NCI-H345 treated with DMSO at 0.1 percent for 48 hours (cell line): ENCODE measurements around the gene ZNF679.
A peak's percentile ranks its signal among the peaks of the same experiment; 100 is the strongest.
"Not testable (repeated sequence)": the region's sequence is repeated elsewhere in the genome, so short reads cannot be mapped to it uniquely, and the experiment has no call there.

Source experiments
- DNase-seq: peaks from one replicate; lab custom pipeline; 2025; ENCODE audit not compliant: unreplicated experiment; lab: John Stamatoyannopoulos, UW

Gene ZNF679

DNA sequence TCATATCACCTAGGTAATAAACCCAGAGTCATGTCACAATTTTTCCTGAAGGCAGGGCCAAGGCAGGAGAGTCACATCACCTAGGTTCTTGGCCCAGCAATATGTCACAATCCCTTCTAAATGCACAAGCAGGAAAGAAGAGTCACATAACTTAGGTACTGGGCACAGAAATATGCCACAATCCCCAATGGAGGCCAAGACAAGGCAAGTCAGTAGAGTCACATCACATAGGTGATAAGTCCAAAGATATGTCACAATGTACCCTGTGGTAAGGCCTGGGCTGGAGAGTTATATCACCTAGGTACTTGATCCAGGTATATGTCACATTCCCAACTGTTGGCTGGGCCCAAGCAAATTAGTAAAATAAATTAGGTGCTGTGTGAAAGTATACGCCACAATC is at the start of gene ZNF679:
Gene ZNF679 (plus strand): TSS at position 301 of the 400 bp plus-strand sequence. CDS start 20,644 bp downstream, outside the sequence.
- not testable (repeated sequence) for DNase-seq

DNA sequence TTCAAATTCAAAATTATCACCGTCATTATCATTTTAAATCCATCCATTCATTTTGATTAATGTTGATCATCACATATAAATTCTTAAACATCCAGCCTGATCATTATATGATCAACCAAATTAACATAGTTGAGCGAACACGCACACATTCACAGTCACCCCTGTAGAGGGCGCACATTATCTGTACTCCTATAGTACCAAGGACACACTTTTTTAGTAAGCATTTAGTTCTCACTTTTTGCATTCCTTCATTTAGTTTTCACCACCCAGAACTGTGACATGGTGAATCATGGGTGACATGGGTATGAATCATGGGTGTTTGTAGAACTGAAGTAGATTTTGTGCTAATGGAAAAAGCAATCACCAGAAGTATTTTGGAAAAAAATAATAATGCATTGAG is 47.3 kb upstream of the ZNF679 start:
- no peak for DNase-seq

DNA sequence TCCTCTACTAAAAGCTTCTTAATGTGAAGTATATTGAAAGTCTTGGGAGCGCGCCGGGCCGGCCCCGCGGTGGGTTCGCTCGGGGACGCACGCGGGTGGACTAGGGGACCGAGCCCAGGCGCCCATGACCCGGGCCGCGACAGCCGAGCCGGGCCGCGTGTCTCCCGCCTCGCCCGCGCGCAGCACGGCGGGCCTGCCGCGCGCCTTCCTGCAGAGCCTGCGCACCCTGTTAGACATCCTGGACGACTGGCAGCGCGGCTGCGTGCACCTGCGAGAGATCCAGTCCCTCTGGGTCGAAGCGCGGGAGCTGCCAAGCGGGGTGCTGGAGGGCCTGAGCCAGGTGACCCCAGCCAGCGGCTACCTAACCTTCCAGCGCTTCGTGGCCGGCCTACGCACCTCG is 46.7 kb upstream of the ZNF679 start:
- no peak for DNase-seq

DNA sequence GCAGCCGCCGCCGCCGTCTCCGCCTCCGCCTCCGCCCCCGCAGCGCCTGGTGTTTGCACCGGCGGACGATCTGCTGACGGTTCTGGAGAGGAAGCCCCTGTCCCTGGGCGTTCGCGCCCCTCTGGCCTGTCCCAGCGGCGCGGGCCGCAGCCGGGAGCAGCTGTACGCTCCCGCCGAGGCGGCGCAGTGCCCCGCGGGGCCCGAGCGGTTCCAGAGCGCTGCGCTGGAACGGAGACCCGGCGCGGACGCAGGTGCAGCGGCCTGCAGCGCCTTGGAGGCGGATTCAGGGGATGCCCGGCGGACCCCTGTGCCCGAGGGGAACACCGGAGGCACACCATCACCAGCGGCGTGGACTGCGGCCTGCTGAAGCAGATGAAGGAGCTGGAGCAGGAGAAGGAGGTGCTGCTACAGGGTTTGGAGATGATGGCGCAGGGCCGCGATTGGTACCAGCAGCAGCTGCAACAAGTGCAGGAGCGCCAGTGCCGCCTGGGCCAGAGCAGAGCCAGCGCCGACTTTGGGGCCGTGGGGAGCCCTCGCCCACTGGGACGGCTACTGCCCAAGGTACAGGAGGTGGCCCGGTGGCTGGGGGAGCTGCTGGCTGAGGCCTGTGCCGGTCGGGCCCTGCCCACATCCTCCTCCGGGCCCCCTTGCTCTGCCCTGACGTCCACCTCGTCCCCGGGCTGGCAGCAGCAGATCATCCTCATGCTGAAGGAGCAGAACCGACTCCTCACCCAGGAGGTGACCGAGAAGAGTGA is 46.1 kb upstream of the ZNF679 start:
- DNase-seq: no peak

DNA sequence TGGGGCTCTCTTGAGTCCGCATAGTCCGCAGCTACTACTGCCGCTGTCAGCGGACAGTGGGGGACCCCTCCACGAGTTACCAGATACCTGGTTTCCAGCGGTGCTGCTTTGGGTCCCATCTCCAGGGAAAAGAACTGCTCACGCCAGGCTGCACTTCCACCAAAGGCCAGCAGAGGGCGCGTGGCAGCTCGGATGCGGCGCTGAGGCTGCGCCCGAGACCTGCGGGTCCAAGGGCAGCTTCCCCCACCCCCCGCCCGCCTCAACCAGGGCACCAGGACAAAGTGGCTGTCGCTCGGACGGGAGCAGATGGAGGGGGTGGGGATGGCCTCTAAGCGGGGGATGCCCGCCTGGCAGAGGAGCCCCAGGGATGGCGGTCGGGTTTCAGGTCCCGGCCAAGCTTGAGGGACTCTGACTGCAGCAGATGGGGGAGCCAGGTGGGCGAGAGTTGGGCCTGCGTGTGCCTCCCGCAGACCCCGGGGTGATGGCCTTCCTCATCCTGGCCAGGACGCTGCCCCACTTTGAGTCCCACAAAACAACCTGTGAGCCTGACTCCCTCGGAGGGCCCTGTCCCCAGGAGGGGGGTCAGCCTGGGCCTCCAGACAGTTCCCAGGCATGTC is 45.0 kb upstream of the ZNF679 start:
- no peak for DNase-seq

DNA sequence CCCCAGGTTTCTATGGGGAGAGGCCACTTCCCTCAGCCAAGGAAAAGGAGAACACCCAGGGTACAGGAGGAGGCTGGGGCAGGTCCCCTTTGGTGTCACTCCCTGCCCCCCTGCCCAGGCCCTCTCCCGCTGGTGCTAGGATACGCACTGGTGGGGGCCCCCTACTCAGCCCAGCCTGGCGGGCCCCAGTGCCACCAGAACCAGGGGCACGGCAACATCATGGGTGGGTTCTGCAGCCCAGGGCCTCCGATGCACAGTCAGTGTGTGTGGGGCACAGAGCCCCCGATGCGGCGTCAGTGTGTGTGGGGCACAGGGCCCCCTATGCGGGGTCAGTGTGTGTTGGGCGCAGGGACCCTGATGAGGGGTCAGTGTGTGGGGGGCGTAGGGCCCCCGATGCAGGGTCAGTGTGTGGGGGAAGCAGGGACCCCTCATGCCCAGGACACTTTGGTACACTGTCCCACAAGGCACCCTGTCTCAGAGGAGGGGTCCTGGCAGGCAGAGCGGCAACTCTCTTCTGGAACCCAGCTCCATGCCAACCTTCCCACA is 44.4 kb upstream of the ZNF679 start:
- no peak for DNase-seq

DNA sequence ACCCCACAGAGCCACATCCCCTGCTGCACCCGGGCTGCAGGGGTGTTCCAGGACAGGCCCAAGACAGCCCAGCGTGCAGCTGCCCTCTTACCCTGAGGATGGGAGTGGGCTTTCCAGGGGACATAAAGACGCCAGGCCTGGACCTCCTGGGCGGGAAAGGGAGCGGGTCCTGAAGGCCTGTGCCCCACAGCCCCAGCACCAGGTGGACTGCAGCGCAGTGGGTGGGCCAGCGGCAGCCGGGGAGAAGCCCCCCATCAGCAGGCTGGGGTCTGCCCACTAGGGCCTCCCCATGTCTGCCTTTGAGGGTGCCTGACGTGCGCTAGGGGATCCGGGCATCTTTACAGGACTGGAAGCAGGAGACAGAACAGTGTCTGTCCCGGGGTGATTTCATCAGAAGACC is 43.9 kb upstream of the ZNF679 start:
- DNase-seq: no peak

DNA sequence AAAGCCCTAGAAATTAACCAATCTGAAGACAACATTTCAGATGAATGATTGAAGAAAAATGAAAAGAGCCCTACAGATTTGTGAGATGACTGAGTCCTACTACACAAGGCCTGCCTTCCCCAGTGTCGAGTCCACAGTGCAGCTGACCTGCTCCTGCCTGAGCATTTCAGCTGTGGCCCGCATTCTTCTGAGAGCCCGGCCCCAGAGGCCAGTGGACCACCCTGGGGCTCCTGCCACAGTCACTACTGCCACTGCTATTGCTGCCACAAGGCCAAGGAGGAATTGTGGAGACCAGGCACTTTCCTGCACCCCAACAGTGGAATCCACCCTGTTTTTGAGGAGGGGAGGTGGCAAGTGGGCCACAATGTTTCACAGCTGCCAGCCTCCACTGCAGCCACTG is 40.9 kb upstream of the ZNF679 start:
- no peak for DNase-seq

DNA sequence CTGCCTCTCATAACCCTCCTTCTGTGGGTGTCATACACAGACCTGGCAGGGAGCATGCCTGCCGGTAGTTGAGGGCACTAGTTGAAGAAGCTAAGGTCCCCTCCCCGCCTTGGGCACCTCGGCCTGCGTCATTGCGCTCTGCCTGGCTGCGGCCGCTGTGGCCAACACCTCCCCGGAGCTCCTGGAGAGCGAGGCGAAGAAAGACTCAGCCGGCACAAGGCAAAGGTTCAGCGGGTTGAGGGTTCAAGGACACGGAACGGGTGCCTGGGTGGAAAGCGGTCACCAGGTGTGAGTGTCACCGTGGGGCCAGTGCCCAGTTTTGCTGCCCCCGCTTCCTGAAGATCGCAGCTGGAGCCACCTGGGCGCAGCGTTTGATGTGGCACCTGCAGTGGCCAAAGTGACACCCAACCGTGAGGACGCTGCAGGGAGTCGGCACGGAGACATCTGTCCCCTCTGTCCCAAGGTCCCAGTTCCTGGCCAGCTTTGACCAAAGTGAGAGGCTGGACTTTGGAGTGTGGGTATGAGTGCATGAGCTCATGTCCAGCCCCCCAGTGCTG is 36.0 kb upstream of the ZNF679 start:
- no peak for DNase-seq

DNA sequence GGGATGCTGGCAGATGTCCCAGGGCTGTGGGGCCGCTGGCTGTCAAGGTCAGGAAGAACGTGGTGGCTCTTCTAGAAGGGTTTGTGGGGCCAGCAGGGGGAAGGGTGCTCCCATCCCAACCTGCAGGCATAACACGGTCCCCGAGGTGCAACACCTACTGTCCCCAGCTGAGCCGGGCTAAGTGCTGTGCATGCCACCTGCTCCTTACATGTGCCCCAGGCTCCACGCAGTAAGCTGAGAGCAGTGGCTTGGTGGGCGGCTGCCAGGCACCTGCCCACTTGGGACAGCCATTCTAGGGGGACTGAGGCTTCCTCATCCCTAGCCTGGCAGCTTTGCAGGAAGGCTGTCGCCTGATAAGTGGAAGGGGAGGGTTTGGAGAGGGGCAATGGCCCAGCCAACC is 35.5 kb upstream of the ZNF679 start:
- DNase-seq: no peak

DNA sequence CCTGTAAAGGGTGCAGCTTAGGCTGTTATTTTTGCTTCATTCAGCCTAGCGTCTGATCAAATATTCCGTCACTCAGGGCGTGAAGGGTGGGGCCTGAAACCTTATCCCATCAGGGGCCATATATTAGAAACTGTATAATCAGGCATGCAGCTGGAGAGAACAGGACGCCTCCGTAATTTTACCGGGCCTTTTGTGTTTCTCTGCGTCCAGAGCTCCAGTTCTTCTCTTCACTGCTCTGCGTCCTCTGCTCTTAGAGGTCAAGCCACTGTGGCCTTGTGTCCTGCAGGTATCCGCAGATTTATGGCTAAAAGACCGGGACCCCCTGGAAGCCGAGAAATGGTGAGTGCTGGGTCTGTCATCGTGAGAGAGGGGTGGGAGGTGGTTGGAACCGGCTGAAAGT is 21.4 kb upstream of the ZNF679 start, which contains the start of gene ZNF735:
Gene ZNF735 (plus strand): TSS at position 301 of the 400 bp plus-strand sequence. CDS start 0 bp downstream, at position 301.
- no peak for DNase-seq

DNA sequence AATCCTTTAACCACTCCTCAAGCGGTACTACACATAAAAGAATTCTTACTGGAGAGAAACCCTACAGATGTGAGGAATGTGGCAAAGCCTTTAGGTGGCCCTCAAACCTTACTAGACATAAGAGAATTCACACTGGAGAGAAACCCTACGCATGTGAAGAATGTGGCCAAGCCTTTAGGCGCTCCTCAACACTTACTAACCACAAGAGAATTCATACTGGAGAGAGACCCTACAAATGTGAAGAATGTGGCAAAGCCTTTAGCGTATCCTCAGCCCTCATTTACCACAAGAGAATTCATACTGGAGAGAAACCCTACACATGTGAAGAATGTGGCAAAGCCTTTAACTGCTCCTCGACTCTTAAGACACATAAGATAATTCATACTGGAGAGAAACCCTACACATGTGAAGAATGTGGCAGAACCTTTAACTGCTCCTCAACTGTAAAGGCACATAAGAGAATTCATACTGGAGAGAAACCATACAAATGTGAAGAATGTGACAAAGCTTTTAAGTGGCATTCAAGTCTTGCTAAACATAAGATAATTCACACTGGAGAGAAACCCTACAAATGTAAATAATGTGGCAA is 8.5 kb upstream of the ZNF679 start:
- not testable (repeated sequence) for DNase-seq

DNA sequence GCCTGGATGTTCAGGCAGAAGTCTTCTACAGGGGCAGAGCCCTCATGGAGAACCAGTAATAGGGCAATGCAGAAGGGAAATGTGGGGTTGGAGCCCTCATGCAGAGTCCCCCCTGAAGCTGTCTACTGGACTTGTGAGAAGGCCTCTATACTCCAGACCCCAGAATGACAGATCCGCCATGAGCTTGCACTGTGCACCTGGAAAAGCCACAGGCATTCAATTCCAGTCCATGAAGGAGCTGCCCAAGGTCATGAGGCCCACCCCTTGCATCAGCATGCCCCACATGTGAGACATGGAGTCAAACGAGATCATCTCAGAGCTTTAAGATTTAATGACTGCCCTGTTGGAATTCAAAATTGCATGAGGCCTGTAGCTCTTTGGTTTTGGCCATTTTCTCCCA is 4.9 kb upstream of the ZNF679 start:
- no peak for DNase-seq

DNA sequence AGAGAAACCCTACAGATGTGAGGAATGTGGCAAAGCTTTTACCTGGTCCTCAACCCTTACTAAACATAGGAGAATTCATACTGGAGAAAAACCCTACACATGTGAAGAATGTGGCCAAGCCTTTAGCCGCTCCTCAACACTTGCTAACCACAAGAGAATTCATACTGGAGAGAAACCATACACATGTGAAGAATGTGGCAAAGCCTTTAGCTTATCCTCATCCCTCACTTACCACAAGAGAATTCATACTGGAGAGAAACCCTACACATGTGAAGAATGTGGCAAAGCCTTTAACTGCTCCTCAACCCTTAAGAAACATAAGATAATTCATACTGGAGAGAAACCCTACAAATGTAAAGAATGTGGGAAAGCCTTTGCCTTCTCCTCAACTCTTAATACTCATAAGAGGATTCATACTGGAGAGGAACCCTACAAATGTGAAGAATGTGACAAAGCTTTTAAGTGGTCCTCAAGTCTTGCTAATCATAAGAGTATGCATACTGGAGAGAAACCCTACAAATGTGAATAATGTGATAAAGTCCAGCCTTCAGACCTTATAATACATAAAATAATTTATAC is 38.2 kb downstream of the ZNF679 start:
- DNase-seq: no peak

DNA sequence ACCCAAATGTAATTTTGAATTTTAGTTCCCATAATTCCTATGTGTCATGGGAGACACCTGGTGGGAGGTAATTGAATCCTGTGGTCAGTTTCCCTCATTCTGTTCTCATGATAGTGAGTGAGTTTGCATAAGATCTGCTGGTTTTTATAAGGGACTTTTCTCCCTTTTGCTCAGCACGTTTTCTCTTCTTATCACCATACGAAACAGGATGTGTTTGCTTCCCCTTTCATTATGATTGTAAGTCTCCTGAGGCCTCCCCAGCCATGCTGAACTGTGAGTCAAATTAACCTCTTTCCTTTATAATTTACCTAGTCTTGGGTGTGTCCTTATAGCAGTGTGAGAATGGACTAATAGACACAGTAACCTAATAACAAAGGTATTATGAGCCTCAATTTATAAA is 49.4 kb downstream of the ZNF679 start:
- no peak for DNase-seq

DNA sequence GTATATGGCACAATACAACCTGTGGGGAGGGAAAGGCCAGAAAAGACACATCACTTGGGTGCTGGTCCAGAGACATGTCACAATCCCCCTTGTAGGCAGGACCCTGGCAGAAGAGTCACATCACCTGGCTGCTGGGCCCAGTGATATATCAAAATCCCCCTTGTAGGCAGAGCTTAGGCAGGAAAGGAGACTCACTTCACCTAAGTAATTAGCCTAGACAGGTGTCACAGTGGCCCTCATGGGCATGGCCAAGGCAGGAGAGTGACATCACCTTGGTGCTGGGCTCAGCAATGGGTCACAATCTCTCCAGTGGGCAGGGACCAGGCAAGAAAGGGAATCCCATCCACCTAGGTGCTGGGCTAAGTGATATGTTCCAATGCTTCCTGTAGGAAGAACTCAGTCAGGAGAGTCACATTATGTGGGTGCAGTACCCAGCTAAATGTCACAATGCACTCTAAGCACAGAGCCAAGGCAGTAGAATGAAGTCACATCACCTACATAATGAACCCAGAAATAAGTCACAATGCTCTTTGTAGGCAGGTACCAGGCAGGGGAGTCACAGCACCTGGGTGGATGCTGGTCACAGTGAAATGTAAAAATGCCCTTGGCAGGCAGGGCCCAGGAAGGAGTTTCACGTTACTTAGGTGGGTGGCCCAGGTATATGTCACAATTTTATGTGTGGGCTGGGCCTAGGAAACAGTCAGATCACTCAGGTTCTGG is 66.6 kb downstream of the ZNF679 start:
- DNase-seq: no peak

DNA sequence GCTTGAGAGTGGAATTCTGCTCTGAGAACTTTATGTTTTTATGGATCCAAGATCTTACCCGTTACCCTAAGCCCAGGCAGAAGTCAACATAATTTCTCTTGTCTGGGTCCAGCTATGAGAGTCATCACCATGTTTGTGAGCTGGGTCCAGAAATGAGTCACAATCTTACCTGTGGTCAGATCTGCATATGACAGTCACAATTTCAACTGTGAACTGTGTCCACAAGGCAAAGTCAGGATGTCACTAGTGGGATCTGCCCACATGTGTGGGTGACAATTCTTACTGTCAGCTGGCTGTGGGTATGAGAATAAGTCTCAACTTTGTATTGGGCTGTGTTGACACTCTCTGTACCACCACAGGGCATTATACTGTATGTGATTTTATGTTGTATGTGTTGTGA is 69.1 kb downstream of the ZNF679 start:
- not testable (repeated sequence) for DNase-seq

DNA sequence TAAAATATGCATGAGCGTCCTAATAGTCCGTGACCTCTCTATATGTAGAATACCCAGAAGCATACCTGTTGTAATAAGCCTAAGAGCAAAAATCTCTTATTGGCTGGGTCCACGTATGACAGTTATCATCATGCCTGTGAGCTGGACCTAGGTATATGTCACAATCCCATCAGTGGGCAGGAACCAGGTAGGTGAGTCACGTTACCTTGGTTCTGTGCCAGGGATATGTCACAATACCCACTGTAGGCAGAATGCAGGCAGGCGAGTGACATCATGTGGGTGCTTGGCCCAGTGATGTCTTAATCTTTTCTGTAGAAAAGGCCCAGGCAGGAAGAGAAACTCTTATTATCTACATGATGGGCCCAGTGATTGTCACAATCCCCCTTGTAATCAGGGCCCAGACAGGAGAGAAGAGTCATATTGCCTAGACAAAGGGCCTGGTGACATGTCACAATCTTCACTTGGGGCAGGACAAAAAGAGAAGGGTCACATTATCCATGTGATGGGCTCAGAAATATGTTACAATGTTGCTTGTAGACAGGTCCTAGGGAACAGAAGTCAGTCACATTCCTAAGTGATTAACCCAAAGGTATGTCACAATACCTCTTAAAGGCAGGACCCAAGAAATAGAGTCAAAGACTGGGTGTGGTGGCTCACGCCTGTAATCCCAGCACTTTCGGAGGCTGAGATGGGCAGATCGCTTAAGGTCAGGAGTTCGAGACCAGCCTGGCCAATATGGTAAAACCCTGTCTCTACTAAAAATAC is 72.5 kb downstream of the ZNF679 start:
- DNase-seq: no peak

DNA sequence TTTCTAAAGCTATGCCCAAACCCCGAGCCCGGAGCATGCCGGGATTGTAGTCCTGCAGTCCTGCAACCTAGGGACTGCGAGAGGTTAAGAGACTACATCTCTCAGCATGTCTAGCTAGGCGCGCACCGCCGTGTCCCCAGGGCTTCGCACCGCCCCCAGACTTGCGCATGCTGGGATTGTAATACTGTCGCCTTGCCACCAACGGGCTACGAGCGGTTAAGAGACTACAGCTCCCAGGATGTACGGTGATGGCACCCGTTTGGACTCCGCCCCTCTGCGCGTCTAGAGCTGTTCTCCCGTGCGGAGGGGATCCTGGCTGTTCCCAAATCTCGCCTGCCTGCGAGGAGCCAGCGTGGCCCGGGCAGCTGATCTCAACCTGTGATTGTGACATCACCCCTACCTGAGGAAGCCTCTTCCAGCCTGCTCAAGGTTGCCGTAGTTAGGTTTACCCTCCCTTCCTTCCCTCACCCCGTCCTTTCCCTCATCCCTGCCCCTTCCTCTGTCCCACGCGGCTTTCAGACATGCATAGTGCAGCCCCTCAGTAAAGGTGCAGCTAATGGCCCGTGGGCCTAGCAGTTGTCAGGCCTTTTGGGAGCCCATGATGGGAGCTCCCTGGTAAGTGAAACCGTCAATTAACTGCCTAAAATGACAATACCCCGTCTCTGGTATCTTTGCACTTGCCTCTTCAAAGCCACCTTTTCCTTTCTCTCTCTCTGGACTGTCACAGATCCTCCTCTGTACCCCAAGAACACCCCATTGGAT is 79.2 kb downstream of the ZNF679 start:
- peak; percentile 62 for DNase-seq

DNA sequence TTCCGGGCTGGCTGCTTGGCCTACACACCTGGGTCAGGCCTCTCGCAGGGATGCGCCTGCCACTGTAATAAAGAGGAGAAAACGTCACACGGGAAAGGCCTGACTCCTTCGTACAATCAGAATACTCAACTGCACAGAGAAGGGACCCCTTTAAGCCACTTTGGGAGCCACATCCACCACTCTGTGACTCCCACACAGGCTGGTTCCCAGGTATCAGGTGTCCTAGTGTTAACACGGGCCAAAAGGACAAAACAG is 79.7 kb downstream of the ZNF679 start:
- DNase-seq: no peak
